ENCODE data around the gene TJP1.

The TJP1 gene

DNA sequence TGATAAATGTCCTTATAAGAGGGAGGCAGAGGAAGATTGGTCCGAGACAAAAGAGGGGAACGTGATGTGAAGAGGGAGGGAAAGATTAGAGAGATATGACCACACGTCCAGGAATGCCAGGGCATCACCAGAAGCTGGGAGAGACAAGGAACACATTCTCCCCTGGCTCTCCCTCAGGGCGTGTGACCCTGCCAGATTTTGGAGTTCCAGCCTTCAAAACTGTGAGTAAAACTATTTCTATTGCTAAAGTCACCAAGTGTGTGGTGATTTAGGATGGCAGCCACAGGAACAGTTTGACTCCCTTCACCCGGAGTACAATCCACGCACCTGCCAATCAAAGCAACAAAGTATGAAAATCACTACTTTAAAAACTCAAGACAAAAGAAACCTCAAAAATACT is 32.1 kb upstream of the TJP1 start:
- no peak for TF ChIP-seq CTCF (IDR thresholded peaks at IDR 0.05; ENCODE audit: control insufficient read depth, insufficient read depth, low read depth, low read length, missing control alignments)
- no peak for DNase-seq (ENCODE audit: low read depth)
- no peak overlapping the region for H3K4me3 ChIP-seq (ENCODE audit: control insufficient read depth, low read depth, low read length)

- no peak for TF ChIP-seq CTCF (IDR thresholded peaks at IDR 0.05; ENCODE audit: control insufficient read depth, insufficient read depth, low read depth, low read length, missing control alignments)
- H3K4me3 ChIP-seq (ENCODE audit: control insufficient read depth, low read depth, low read length), result no peak overlapping the region
- DNase-seq (ENCODE audit: low read depth), result no peak
Observed at GRCh38 chr15:29853211-29853987, 31.1 kb upstream of the TJP1 start.

DNA sequence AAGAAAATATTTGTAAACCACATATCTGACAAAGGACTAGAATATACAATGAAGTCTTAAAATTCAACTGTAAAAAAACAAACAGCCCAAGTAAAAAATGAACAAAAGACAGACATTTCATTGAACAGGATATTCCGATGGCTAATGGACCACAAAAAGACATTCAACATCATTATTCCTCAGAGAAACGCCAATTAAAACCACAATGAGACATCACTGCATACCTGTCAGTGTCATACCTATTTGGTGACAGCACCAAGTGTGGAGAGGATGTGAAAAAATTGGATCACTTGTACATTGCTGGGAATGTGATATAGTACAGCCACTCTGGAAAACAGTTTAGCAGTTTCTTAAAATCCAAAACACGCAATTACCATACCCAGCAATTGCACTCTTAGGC is 29.9 kb upstream of the TJP1 start:
- no peak for DNase-seq (ENCODE audit: low read depth)
- no peak overlapping the region for H3K4me3 ChIP-seq (ENCODE audit: control insufficient read depth, low read depth, low read length)
- no peak for TF ChIP-seq CTCF (IDR thresholded peaks at IDR 0.05; ENCODE audit: control insufficient read depth, insufficient read depth, low read depth, low read length, missing control alignments)

- no peak for TF ChIP-seq CTCF (IDR thresholded peaks at IDR 0.05; ENCODE audit: control insufficient read depth, insufficient read depth, low read depth, low read length, missing control alignments)
- no peak for DNase-seq (ENCODE audit: low read depth)
- H3K4me3 ChIP-seq (ENCODE audit: control insufficient read depth, low read depth, low read length), result no peak overlapping the region
Observed at GRCh38 chr15:29849716-29850115, 27.4 kb upstream of the TJP1 start.

DNA sequence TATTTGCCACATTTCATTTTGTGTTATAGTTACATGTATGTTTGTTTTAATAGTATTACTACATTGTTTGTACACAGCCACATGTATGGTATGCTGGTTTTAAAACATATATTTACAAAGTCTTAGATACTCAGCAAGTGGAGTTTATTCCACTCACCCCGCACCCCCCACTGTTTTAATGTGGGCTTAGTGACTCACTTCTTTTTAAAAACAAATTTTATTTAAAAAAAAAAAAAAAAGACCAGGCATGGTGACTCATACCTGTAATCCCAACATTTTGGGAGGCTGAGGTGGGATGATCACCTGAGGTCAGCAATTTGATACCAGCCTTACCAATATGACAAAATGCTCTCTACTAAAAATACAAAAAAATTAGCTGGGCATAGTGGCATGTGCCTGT is 26.9 kb upstream of the TJP1 start:
- DNase-seq (ENCODE audit: low read depth), result no peak
- TF ChIP-seq CTCF (IDR thresholded peaks at IDR 0.05; ENCODE audit: control insufficient read depth, insufficient read depth, low read depth, low read length, missing control alignments), result no peak
- H3K4me3 ChIP-seq (ENCODE audit: control insufficient read depth, low read depth, low read length), result no peak overlapping the region

- TF ChIP-seq CTCF (IDR thresholded peaks at IDR 0.05; ENCODE audit: control insufficient read depth, insufficient read depth, low read depth, low read length, missing control alignments), result no peak
- DNase-seq (ENCODE audit: low read depth), result no peak
- no peak overlapping the region for H3K4me3 ChIP-seq (ENCODE audit: control insufficient read depth, low read depth, low read length)
Observed at GRCh38 chr15:29844290-29844903, 22.1 kb upstream of the TJP1 start.

All from AG09309 (cell line).